H1 (cell line): ENCODE measurements around the gene RUFY1. TPM values are rescaled to one million over a fixed set of nuclear protein-coding genes. Genes with fewer than 3 reads are reported as not detected.

Experiments
- CTCF ChIA-PET: fragments of 300-600 bp; sonication (Branson Sonifier 250); formaldehyde crosslinking; loops from one replicate; lab custom pipeline; 2021; ENCODE audit not compliant: partially characterized antibody; lab: Charles Lee
- POLR2A ChIA-PET: fragments of 300-600 bp; sonication (Branson Sonifier 250); formaldehyde crosslinking; loops from one replicate; lab custom pipeline; 2021; ENCODE audit warnings: inconsistent platforms; ENCODE audit not compliant: partially characterized antibody; lab: Charles Lee
- DNase-seq, 2 experiments: peaks; one replicate each; pipeline versions ENCODE4 v3.0.0 to v3.0.0-alpha.2; 2010 to 2022; ENCODE audit warnings: low spot score in 2 of 2, low read depth in 1 of 2, mixed read lengths in 1 of 2
- FAIRE-seq: peaks from 2 replicates; lab custom pipeline; 2011; peaks lifted over from hg19 to GRCh38; lab: Jason Lieb, UNC
- H2AFZ ChIP-seq: 2 replicates; pipeline ENCODE4 v1.8.1; 2012; ENCODE audit warnings: low read length, inconsistent platforms
- H2AK5ac ChIP-seq: 2 replicates; pipeline ENCODE4 v1.6.1; 2013; ENCODE audit warnings: low read depth, low read length
- H2BK120ac ChIP-seq: replicated peaks from 2 replicates; pipeline ENCODE3; 2013; ENCODE audit warnings: low read depth, low read length, inconsistent platforms
- H2BK12ac ChIP-seq: 2 replicates; pipeline ENCODE4 v1.6.1; 2013; ENCODE audit warnings: low read depth, low read length
- H2BK15ac ChIP-seq: 2 replicates; pipeline ENCODE4 v1.6.1; 2013; ENCODE audit warnings: low read length
- H2BK20ac ChIP-seq: 2 replicates; pipeline ENCODE4 v1.6.1; 2013; ENCODE audit warnings: low read length
- H2BK5ac ChIP-seq: 2 replicates; pipeline ENCODE4 v1.6.1; 2013; ENCODE audit warnings: low read depth, low read length
- H3K14ac ChIP-seq: 2 replicates; pipeline ENCODE4 v1.6.1; 2013; ENCODE audit warnings: inconsistent platforms; ENCODE audit not compliant: insufficient read length
- H3K18ac ChIP-seq: 2 replicates; pipeline ENCODE4 v1.6.1; 2013; ENCODE audit warnings: low read length; ENCODE audit errors: extremely low read depth
- H3K23ac ChIP-seq: 2 replicates; pipeline ENCODE4 v1.6.1; 2013; ENCODE audit warnings: inconsistent platforms; ENCODE audit not compliant: insufficient read length
- H3K23me2 ChIP-seq: 2 replicates; pipeline ENCODE4 v1.6.1; 2013; ENCODE audit warnings: low read depth, low read length
- H3K27ac ChIP-seq: 2 replicates; pipeline ENCODE4 v1.6.1; 2011; ENCODE audit warnings: low read depth, low read length, inconsistent platforms
- H3K27me3 ChIP-seq, 4 experiments: replicated peaks in 1 of 4; 1 replicate in 1 of 4; 2 replicates in 3 of 4; pipeline versions ENCODE4 v1.6.1 to v1.8.1; 2011 to 2013; ENCODE audit warnings: low read length in 3 of 4, mild to moderate bottlenecking in 3 of 4, inconsistent platforms in 2 of 4, mixed read lengths in 2 of 4, moderate library complexity in 1 of 4; ENCODE audit not compliant: control insufficient read depth in 3 of 4, insufficient read depth in 3 of 4; ENCODE audit errors: extremely low read depth in 1 of 4
- H3K36me3 ChIP-seq, 4 experiments: 2 replicates each; pipeline versions ENCODE4 v1.6.1 to v1.8.1; 2011 to 2013; ENCODE audit warnings: mild to moderate bottlenecking in 4 of 4, low read length in 3 of 4, moderate library complexity in 2 of 4, control low read depth in 1 of 4, inconsistent platforms in 1 of 4; ENCODE audit not compliant: insufficient read depth in 4 of 4, control insufficient read depth in 2 of 4
- H3K4ac ChIP-seq: replicated peaks from 2 replicates; pipeline ENCODE3; 2013; ENCODE audit warnings: low read length, low read depth, mixed read lengths, inconsistent platforms; ENCODE audit not compliant: insufficient read length
- H3K4me1 ChIP-seq, 4 experiments: replicated peaks in 1 of 4; 1 replicate in 1 of 4; 2 replicates in 3 of 4; pipeline versions ENCODE4 v1.6.1 to v1.8.1; 2011 to 2013; ENCODE audit warnings: low read length in 3 of 4, inconsistent platforms in 2 of 4, mixed read lengths in 1 of 4; ENCODE audit not compliant: insufficient read depth in 4 of 4, control insufficient read depth in 3 of 4
- H3K4me2 ChIP-seq, 2 experiments: 2 replicates each; pipeline versions ENCODE4 v1.6.1 to v1.8.1; 2011 to 2013; ENCODE audit warnings: low read depth in 2 of 2, low read length in 2 of 2, control low read depth in 1 of 2, inconsistent platforms in 1 of 2, mild to moderate bottlenecking in 1 of 2; ENCODE audit not compliant: insufficient read depth in 1 of 2
- H3K4me3 ChIP-seq, 4 experiments: fragments of 200-600, 300-600 bp in 1 of 4; sonication (generic), shearing (Covaris generic), sonication (Bioruptor Twin) in 1 of 4; 2 replicates each; pipeline versions ENCODE4 v1.5.1 to v1.8.1; 2011 to 2016; ENCODE audit warnings: low read length in 4 of 4, low read depth in 3 of 4, control low read depth in 2 of 4, inconsistent platforms in 2 of 4, mild to moderate bottlenecking in 2 of 4, mixed read lengths in 1 of 4, moderate library complexity in 1 of 4; ENCODE audit not compliant: insufficient read depth in 2 of 4; ENCODE audit errors: extremely low read depth in 1 of 4
- H3K56ac ChIP-seq: replicated peaks from 2 replicates; pipeline ENCODE3; 2013; ENCODE audit warnings: low read depth, mild to moderate bottlenecking, mixed read lengths, low read length, inconsistent platforms; ENCODE audit not compliant: insufficient read length
- H3K79me1 ChIP-seq: 2 replicates; pipeline ENCODE4 v1.6.1; 2013; ENCODE audit warnings: low read depth, low read length, control low read depth
- H3K79me2 ChIP-seq, 2 experiments: 2 replicates each; pipeline versions ENCODE4 v1.6.1 to v1.8.1; 2012 to 2013; ENCODE audit warnings: low read length in 2 of 2, mild to moderate bottlenecking in 2 of 2, inconsistent platforms in 1 of 2; ENCODE audit not compliant: insufficient read depth in 2 of 2, control insufficient read depth in 1 of 2
- H3K9ac ChIP-seq, 4 experiments: replicated peaks in 1 of 4; 1 replicate in 1 of 4; 2 replicates in 3 of 4; pipeline versions ENCODE4 v1.6.1 to v1.8.1; 2011 to 2013; ENCODE audit warnings: low read depth in 3 of 4, low read length in 3 of 4, control low read depth in 2 of 4, mild to moderate bottlenecking in 2 of 4, moderate library complexity in 2 of 4, inconsistent platforms in 1 of 4; ENCODE audit errors: extremely low read depth in 1 of 4
- H3K9me3 ChIP-seq, 2 experiments: 2 replicates each; pipeline versions ENCODE4 v1.6.1 to v1.8.1; 2012 to 2013; ENCODE audit warnings: mild to moderate bottlenecking in 2 of 2, moderate library complexity in 2 of 2, control low read depth in 1 of 2, inconsistent platforms in 1 of 2, low read depth in 1 of 2, low read length in 1 of 2, mixed read lengths in 1 of 2; ENCODE audit not compliant: insufficient read depth in 2 of 2
- H4K20me1 ChIP-seq, 2 experiments: replicated peaks in 1 of 2; 2 replicates each; pipeline versions ENCODE3 to v1.8.1; 2011 to 2013; ENCODE audit warnings: inconsistent platforms in 2 of 2, low read length in 2 of 2, mild to moderate bottlenecking in 1 of 2; ENCODE audit not compliant: insufficient read depth in 2 of 2, control insufficient read depth in 1 of 2
- H4K5ac ChIP-seq: 2 replicates; pipeline ENCODE4 v1.6.1; 2013; ENCODE audit warnings: low read length, low read depth, mixed read lengths, inconsistent platforms; ENCODE audit not compliant: insufficient read length
- H4K8ac ChIP-seq: 2 replicates; pipeline ENCODE4 v1.8.0; 2013; ENCODE audit warnings: mild to moderate bottlenecking, moderate library complexity, low read length, inconsistent platforms; ENCODE audit not compliant: insufficient read depth; ENCODE audit errors: extremely low read depth
- H4K91ac ChIP-seq: replicated peaks from 2 replicates; pipeline ENCODE3; 2013; ENCODE audit warnings: low read length, mixed read lengths, inconsistent platforms; ENCODE audit not compliant: insufficient read length
- ASH2L ChIP-seq: fragments of 200-600, 300-600 bp; sonication (generic); IDR thresholded peaks from one replicate; pipeline ENCODE4 v1.7.1; 2017; ENCODE audit warnings: low read length
- CEBPB ChIP-seq: IDR thresholded peaks from 2 replicates; pipeline ENCODE4 v1.6.1; 2012; ENCODE audit warnings: low read depth, low read length
- E2F6 ChIP-seq: IDR thresholded peaks from 2 replicates; pipeline ENCODE4 v1.6.1; 2012; ENCODE audit warnings: inconsistent platforms
- EP300 ChIP-seq, 2 experiments: IDR thresholded peaks; 1 replicate in 1 of 2; 2 replicates in 1 of 2; pipeline ENCODE4 v1.6.1; 2011 to 2012; ENCODE audit warnings: low read depth in 2 of 2, low read length in 2 of 2, mild to moderate bottlenecking in 2 of 2, borderline replicate concordance in 1 of 2, inconsistent platforms in 1 of 2, moderate library complexity in 1 of 2
- JUN ChIP-seq: IDR thresholded peaks from 2 replicates; pipeline ENCODE4 v1.6.1; 2011; ENCODE audit warnings: low read depth, mild to moderate bottlenecking, improper control_type of control experiment, low read length
- KDM5A ChIP-seq: fragments of 200-600 bp; IDR thresholded peaks from 2 replicates; pipeline ENCODE4 v1.7.1; 2012; ENCODE audit warnings: mild to moderate bottlenecking, low read length, inconsistent platforms, mixed read lengths
- POU5F1 ChIP-seq: IDR thresholded peaks from 2 replicates; pipeline ENCODE4 v1.6.1; 2011; ENCODE audit warnings: low read depth, mild to moderate bottlenecking, low read length, moderate library complexity
- RAD21 ChIP-seq, 2 experiments: IDR thresholded peaks in 1 of 2; conservative IDR thresholded peaks in 1 of 2; 2 replicates each; pipeline ENCODE4 v1.6.1; 2011; ENCODE audit warnings: low read depth in 2 of 2, low read length in 2 of 2, improper control_type of control experiment in 1 of 2, inconsistent platforms in 1 of 2, mild to moderate bottlenecking in 1 of 2, moderate library complexity in 1 of 2
- RNF2 ChIP-seq: fragments of 200-900, 300-1000 bp; sonication (generic); IDR thresholded peaks from 2 replicates; pipeline ENCODE4 v1.7.1; 2016; ENCODE audit warnings: borderline replicate concordance, low read depth, mild to moderate bottlenecking, antibody characterized with exemption, low read length; ENCODE audit not compliant: poor library complexity, severe bottlenecking; ENCODE audit errors: missing control alignments
- RXRA ChIP-seq: IDR thresholded peaks from 2 replicates; pipeline ENCODE4 v1.6.1; 2011; ENCODE audit warnings: low read depth, mild to moderate bottlenecking, low read length, moderate library complexity; ENCODE audit not compliant: insufficient read depth
- SIN3A ChIP-seq, 2 experiments: IDR thresholded peaks in 1 of 2; conservative IDR thresholded peaks in 1 of 2; 2 replicates each; pipeline ENCODE4 v1.6.1; 2011 to 2012; ENCODE audit warnings: low read length in 2 of 2, improper control_type of control experiment in 1 of 2, low read depth in 1 of 2, mild to moderate bottlenecking in 1 of 2
- TCF12 ChIP-seq: IDR thresholded peaks from 2 replicates; pipeline ENCODE4 v1.6.1; 2011; ENCODE audit warnings: low read depth, mild to moderate bottlenecking, low read length
- polyA plus RNA-seq, 7 experiments: library from polyadenylated mRNA; depleted of rRNA in 3 of 7; stranded (reverse) in 5 of 7; unstranded in 2 of 7; fragments of >200 nt in 5 of 7; fragments of 200-250 nt in 2 of 7; gene quantifications; 1 replicate in 5 of 7; 2 replicates in 1 of 7; 4 replicates in 1 of 7; pipeline versions ENCODE4 v1.2.1 to v1.2.3, GENCODE V29; 2011 to 2013; ENCODE audit warnings: missing spikeins in 2 of 7, mixed read lengths in 2 of 7
- total RNA-seq: library from RNA; stranded (reverse); fragmentation: NEBNext Ultra II Directional; extraction: Animal tissue kit (Norgen Biotek cat#: 25700); gene quantifications from 2 replicates; pipeline ENCODE4 v1.2.1, GENCODE V29; 2021

RUFY1 gene
- total and polyA plus RNA-seq, 2 of the 8 experiments (the other 6 are each of a cell fraction or from before 2014, with no cell fraction given), result 22.4 to 29.5 TPM

GRCh38 chr5:179610903-179611265 is 60.5 kb downstream of the RUFY1 start:
- Histone ChIP-seq H3K23ac (no peak overlapping the region), H3K9ac (no peak overlapping the region), H4K91ac (no peak overlapping the region), H3K23me2 (no peaks in the 10 kb centered on the region), H2BK20ac (no peak overlapping the region), H2BK5ac (no peak overlapping the region; the same call in 1 of the 2 replicates), H4K5ac (no peak overlapping the region), H3K79me1 (peaks cover 2% of the 10 kb centered on the region; the same call in 1 of the 2 replicates), H2BK12ac (no peak overlapping the region), H3K4me3 (no peak overlapping the region), H3K27ac (no peak overlapping the region), H3K9me3 (no peaks in the 10 kb centered on the region), H3K56ac (no peak overlapping the region), H3K36me3 (peaks cover 36 to 86% (median 59%) of the 10 kb centered on the region in 4 experiments), H4K8ac (no peak overlapping the region), H3K27me3 (no peaks in the 10 kb centered on the region), H3K18ac (no peak overlapping the region), H2BK120ac (no peak overlapping the region), H3K4ac (no peak overlapping the region), H3K4me1 (no peaks in the 10 kb centered on the region), H2BK15ac (no peak overlapping the region), H3K79me2 (no peaks in the 10 kb centered on the region), H3K14ac (no peak overlapping the region), H3K4me2 (no peak overlapping the region), H2AFZ (no peak overlapping the region), H2AK5ac (no peak overlapping the region), H4K20me1 (peaks cover 22 to 26% of the 10 kb centered on the region in 2 experiments)
- FAIRE-seq, result no peak
- no peak for DNase-seq
- TF ChIP-seq JUN (no peak), RAD21 (IDR thresholded peaks at IDR 0.05 in 1 of 2, conservative IDR thresholded peaks at IDR 0.05 in 1 of 2; ENCODE audit: low read depth in 2 of 2, low read length in 2 of 2) (no peak), ASH2L (no peak), KDM5A (no peak), RXRA (no peak), CEBPB (no peak), TCF12 (no peak), E2F6 (no peak), SIN3A (conservative IDR thresholded peaks at IDR 0.05 in 1 of 2, IDR thresholded peaks at IDR 0.05 in 1 of 2; ENCODE audit: low read depth in 1 of 2, low read length in 2 of 2) (no peak), EP300 (IDR thresholded peaks at IDR 0.05; ENCODE audit: borderline replicate concordance in 1 of 2, low read depth in 2 of 2, low read length in 2 of 2) (no peak), RNF2 (no peak), POU5F1 (no peak)
- ChIA-PET POLR2A (interaction anchor here (0.8 to 20.5 kb wide), 5 partner anchors 24 to 118 kb away, joined by 3 to 351 read pairs (median 4); partner anchors contain the start of gene CBY3), CTCF (interaction anchor here (0.7 to 5.5 kb wide), 5 partner anchors 9 to 58 kb away, joined by 3 to 56 read pairs (median 4); partner anchors contain the start of gene HNRNPH1)
